HUES6 (cell line): ENCODE data around the gene LY6G5C.

Experiments
- H3K27ac ChIP-seq: 2 replicates; pipeline ENCODE4 v1.7.0; 2013; ENCODE audit warnings: low read depth, mild to moderate bottlenecking, low read length, inconsistent platforms
- H3K27me3 ChIP-seq: 2 replicates; pipeline ENCODE4 v1.6.1; 2013; ENCODE audit warnings: low read length; ENCODE audit not compliant: control insufficient read depth, insufficient read depth
- H3K36me3 ChIP-seq: 2 replicates; pipeline ENCODE4 v1.6.1; 2013; ENCODE audit warnings: low read length; ENCODE audit not compliant: control insufficient read depth, insufficient read depth
- H3K4me1 ChIP-seq: 2 replicates; pipeline ENCODE4 v1.6.1; 2013; ENCODE audit warnings: low read length; ENCODE audit not compliant: control insufficient read depth, insufficient read depth
- H3K4me3 ChIP-seq: 2 replicates; pipeline ENCODE4 v1.5.1; 2013; ENCODE audit warnings: low read depth, low read length
- H3K9ac ChIP-seq: one replicate; pipeline ENCODE4 v1.6.1; 2013; ENCODE audit warnings: mild to moderate bottlenecking, low read length
- H3K9me3 ChIP-seq: 2 replicates; pipeline ENCODE4 v1.6.1; 2013; ENCODE audit warnings: low read depth, low read length; ENCODE audit not compliant: control insufficient read depth, insufficient read depth

The LY6G5C gene

DNA sequence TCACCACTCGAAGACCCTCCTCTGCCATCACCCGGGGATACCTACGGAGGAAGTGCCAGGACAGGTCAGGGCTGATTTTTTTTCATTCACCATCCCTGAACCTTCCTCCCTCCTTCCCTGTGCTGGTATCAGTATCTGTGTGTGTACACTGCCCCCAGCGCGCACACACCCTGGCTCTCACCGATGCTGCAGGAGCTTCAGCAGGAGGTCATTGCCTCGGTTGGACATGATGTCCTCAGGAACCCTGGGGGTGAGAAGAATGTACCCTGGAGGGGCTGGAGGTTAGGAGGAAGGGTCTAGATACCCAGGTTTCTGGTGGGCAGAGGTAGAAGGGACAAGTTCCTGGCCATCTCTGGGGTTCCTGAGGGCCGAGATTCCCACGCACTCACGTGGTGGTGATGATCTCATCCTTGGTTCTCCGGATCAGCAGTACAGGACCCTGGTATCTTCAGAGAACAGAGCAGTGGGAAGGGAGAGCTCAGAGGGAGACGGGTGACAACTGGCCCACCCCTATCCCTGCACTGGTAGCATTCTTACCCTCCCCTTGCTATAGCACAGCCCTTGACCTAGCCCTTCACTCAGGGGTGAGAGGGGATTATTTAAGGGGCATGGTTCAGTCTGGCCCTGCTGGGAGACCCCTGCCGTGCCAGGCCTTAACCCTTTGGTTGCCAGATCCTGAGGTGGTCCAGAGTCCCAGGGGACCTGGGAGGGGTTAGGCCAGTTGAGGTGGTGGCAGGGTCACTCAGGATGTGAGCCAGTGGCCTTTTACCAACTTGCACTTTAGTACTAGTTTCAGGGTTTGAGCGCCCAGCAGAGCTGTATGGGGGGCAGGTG lies 7.2 kb upstream of the LY6G5C start:
- Histone ChIP-seq H3K9me3 (no peaks in the 10 kb centered on the region), H3K36me3 (peaks cover 60% of the 10 kb centered on the region), H3K4me1 (peaks cover 12% of the 10 kb centered on the region), H3K4me3 (no peak overlapping the region), H3K27ac (no peak overlapping the region), H3K27me3 (no peaks in the 10 kb centered on the region), H3K9ac (no peak overlapping the region)

DNA sequence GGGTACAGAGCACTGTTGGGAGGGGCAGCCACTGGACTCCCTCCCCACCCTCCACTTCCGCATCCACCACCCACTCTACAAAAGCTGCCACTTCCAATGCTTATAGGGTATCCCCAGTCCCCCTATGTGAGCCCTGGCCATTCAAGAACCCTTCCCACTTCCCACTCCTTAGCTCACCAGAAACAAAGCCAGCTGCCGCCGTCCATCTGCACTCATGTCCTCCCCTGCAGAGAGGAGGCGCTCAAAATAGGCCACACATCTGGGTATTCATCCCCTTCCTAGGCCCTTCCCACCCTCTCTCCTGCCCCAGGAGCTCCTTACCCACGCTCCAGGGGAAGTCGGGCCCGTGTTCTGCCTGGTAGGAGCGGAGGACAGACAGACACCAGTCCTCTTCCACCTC lies 6.5 kb upstream of the LY6G5C start:
- Histone ChIP-seq H3K9me3 (no peaks in the 10 kb centered on the region), H3K4me3 (no peak overlapping the region), H3K9ac (no peak overlapping the region), H3K36me3 (peaks cover 54% of the 10 kb centered on the region), H3K27ac (no peak overlapping the region), H3K4me1 (peaks cover 12% of the 10 kb centered on the region), H3K27me3 (peaks cover 1% of the 10 kb centered on the region; the same call in 1 of the 2 replicates)

DNA sequence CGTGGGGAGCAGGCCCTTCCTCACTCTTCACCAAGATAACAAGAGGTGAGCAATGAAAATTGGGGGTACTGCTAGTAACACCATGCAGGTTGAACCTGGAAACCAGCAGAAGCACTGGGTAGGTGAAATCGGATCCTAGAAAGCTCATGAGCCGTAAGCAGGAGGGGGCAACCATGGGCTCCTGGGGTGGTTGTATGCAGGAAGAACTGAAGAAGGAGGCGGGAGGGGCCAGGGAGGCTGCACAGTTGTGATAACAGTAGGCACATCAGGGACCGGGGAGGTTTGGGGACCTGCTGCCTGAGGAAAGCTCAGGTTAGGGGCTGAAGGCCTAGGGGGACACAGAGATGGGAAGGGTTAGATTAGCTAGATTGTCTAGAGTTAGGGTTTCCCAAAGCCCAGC lies 5.6 kb upstream of the LY6G5C start:
- H3K27ac ChIP-seq: no peak overlapping the region
- H3K4me1 ChIP-seq: peaks cover 12% of the 10 kb centered on the region
- peaks cover 10% of the 10 kb centered on the region for H3K27me3 ChIP-seq
- no peaks in the 10 kb centered on the region for H3K9me3 ChIP-seq
- H3K36me3 ChIP-seq: peaks cover 48% of the 10 kb centered on the region
- H3K9ac ChIP-seq: no peak overlapping the region
- H3K4me3 ChIP-seq: no peak overlapping the region

DNA sequence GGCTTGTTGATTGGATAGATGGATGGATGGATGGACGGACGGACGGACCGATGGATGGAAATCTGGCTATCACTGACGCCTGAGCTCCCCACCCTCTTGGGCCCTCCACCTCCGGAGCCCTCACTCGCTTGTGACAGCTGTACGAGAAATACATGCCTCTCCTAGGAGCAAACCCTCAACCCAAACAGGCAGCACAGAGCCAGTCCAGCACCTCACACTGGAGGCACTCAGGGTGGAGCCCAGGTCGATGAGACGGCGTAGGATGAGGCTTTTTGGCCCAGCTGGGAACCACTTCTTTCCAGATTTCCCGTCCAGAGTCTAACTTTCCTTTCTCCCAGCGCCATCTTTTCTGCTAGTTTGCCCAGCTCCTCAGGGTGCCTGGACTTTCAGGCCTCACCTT lies 2.7 kb upstream of the LY6G5C start:
- Histone ChIP-seq H3K27me3 (peaks cover 17% of the 10 kb centered on the region), H3K9me3 (no peaks in the 10 kb centered on the region), H3K27ac (no peak overlapping the region), H3K36me3 (peaks cover 25% of the 10 kb centered on the region), H3K4me1 (peaks cover 8% of the 10 kb centered on the region), H3K9ac (no peak overlapping the region), H3K4me3 (peak overlapping the region; percentile 56)

DNA sequence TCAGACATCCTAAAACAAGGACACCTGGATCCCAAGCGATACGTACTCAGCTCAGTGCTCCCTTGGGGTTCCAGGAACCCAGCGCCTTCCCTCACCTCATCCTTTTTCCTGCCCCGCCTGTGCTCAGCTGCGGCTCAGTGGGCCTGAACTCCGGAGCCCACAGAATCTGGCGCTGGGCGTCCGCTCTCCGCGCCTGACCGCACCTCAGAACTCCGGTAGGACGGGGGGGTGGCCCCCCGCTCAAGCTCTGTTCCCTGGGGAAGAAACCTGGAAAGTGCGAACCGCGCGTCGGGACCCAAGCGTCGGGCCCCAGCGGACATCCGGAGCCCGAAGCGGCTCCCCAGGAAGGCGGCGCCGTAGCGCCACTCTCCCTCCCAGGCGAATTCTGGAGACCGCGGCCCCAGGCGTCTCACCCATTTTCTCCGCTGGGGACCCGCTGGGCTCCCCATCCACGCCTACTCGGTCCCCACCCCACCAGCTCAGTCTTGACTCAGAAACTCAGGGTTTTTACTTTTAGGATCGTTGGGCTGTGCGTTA lies 336 bp upstream of the LY6G5C start:
- Histone ChIP-seq H3K27ac (no peak overlapping the region), H3K4me1 (peaks cover 8% of the 10 kb centered on the region), H3K27me3 (peaks cover 17% of the 10 kb centered on the region), H3K9ac (peak overlapping the region; percentile 28), H3K9me3 (no peaks in the 10 kb centered on the region), H3K4me3 (peak overlapping the region; percentile 60), H3K36me3 (peaks cover 1% of the 10 kb centered on the region)

DNA sequence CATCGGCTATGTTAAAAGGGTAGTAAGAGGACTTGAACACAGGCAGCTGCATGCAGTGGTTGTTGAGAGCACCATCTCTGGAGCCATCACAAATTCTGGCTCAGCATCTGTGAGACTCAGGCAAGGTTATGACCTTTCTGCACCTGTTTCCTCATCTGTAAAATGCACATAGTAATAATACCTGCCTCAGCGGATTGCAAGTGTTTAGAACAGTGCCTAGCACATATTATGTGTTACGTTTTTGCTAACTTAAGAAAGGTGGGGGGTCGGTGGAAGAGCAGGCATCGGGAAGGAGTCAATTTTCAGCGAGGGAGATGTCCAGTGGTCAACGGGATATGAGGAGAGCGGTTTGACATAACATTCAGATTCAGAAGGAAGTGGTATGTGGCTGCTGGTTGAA lies 2.9 kb downstream of the LY6G5C start:
- no peak overlapping the region for H3K27ac ChIP-seq
- H3K9ac ChIP-seq: no peak overlapping the region
- H3K36me3 ChIP-seq: peaks cover 9% of the 10 kb centered on the region
- no peak overlapping the region for H3K4me3 ChIP-seq
- H3K9me3 ChIP-seq: no peaks in the 10 kb centered on the region
- peaks cover 17% of the 10 kb centered on the region for H3K27me3 ChIP-seq
- peaks cover 2% of the 10 kb centered on the region; the same call in 1 of the 2 replicates for H3K4me1 ChIP-seq

- peaks cover 2% of the 10 kb centered on the region; the same call in 1 of the 2 replicates for H3K4me1 ChIP-seq
- H3K9me3 ChIP-seq: no peaks in the 10 kb centered on the region
- no peak overlapping the region for H3K4me3 ChIP-seq
- H3K27me3 ChIP-seq: peaks cover 12% of the 10 kb centered on the region
- no peak overlapping the region for H3K27ac ChIP-seq
- peaks cover 16% of the 10 kb centered on the region for H3K36me3 ChIP-seq
- H3K9ac ChIP-seq: no peak overlapping the region
Observed at GRCh38 chr6:31676904-31677303, 4.0 kb downstream of the LY6G5C start.

DNA sequence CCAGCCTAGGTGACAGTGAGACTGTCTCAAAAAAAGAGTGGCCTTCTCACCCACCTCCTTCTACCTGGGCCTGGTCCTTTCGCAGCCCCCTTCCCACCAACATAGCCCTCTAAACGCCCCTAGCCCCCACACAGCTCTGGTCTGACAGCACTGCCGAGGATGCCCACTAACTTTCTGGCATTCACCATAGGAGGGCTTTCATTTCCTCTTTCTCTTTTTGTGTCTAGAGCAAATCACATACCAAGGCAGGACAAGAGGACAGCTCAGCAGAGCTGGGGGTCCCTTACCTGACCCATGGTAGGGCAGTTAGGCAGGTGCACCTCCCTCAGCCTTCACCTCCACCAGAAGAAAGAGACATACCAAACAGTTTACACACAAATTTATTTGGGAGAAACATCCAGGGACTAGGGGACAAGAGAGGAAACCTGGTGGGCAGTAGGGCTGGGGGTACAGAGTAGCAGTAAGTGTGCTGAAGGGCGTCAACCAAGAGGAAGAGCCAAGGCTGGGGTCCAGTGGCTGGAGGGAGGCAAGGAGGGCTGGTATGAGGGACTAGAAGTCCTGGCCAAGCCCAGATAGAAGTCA lies 4.5 kb downstream of the LY6G5C start:
- Histone ChIP-seq H3K9ac (no peak overlapping the region), H3K4me3 (no peak overlapping the region), H3K27me3 (peaks cover 7% of the 10 kb centered on the region), H3K4me1 (peaks cover 2% of the 10 kb centered on the region; the same call in 1 of the 2 replicates), H3K36me3 (peaks cover 21% of the 10 kb centered on the region), H3K27ac (no peak overlapping the region), H3K9me3 (no peaks in the 10 kb centered on the region)

- Histone ChIP-seq H3K4me1 (0 out of 2 replicates have a peak, but pooled peaks cover 4% of the 10 kb centered on the region), H3K27me3 (no peaks in the 10 kb centered on the region), H3K9ac (no peak within 1 kb of the TSS), H3K4me3 (no peak within 1 kb of the TSS), H3K36me3 (peaks cover 69% of the 10 kb centered on the region), H3K27ac (no peak within 1 kb of the TSS), H3K9me3 (no peaks in the 10 kb centered on the region)
Observed at GRCh38 chr6:31669676-31670075, 11.2 kb downstream of the LY6G5C start, which contains the start of gene LY6G5B. LY6G5B (plus strand) TSS chr6:31669976; CDS start chr6:31670951, 975 bp downstream.

DNA sequence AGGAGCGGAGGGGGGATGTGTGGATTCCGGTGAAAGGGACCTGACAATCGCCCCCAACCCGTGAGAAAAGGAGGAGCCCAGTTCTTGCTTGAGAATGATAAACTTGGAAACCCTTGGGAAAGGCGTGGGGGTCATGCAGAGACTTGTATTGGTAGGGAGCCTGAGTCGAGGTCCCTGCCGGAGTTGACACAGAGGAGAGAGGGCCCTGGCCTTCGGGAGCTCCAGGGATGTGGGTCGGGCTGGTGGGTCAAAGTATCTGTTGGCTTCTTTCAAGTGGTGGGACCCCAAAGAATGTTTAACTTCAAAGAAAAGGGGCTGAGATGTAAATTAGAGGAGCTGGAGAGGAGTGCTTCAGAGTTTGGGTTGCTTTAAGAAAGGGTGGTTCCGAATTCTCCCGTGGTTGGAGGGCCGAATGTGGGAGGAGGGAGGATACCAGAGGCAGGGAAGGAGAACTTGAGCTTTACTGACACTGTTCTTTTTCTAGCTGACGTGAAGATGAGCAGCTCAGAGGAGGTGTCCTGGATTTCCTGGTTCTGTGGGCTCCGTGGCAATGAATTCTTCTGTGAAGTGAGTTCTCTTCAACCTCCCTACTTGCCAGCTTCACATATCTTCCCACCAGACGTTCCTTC lies 14.4 kb downstream of the LY6G5C start:
- Histone ChIP-seq H3K27ac (peak overlapping the region; percentile 26; the same call in 1 of the 2 replicates), H3K4me3 (peak overlapping the region; percentile 89), H3K36me3 (peaks cover 73% of the 10 kb centered on the region), H3K9me3 (no peaks in the 10 kb centered on the region), H3K27me3 (no peaks in the 10 kb centered on the region), H3K9ac (peak overlapping the region; percentile 88), H3K4me1 (peaks cover 17% of the 10 kb centered on the region)
